HG02759 (cell line): ENCODE data around the gene TAC3.

Source experiments
- ATAC-seq: cut with Tn5 transposase; IDR thresholded peaks from one replicate; pipeline ENCODE4 v1.9.1; 2021; ENCODE audit warnings: mild to moderate bottlenecking, moderate library complexity; ENCODE audit not compliant: unreplicated experiment

The TAC3 gene

GRCh38 chr12:57005980-57006808, 10.1 kb downstream of the TAC3 start, which contains the start of gene ZBTB39:
Gene ZBTB39 (minus strand): TSS chr12:57006546. CDS start chr12:57004917, 1,629 bp downstream.
- peak; percentile 85 for ATAC-seq

DNA sequence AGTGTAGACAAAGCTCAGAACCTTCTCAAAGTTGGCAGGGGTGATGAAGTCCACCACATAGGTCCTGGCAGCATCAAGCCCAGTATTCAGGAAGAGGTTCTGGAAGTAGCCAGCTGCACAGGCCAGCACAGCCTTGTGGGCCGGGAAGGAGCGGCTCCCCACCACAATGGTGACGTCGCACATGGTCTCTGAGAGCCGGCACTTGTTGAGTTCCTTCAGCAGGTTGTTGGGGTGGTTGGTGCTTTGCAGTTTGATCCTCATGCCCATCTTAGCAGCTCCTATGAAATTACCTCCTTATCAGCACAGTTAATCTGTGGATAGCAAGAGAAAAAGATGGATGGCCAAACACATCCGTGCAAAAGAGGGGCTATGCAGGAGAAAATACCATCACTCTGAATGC, 11.7 kb downstream of the TAC3 start:
- ATAC-seq = no peak

- no peak for ATAC-seq
These were observed 12.9 kb downstream of the TAC3 start for GRCh38 chr12:57003395-57003794.

- ATAC-seq = no peak
These were observed 14.9 kb downstream of the TAC3 start for GRCh38 chr12:57001448-57001906.

- no peak for ATAC-seq
These were observed 15.9 kb downstream of the TAC3 start for GRCh38 chr12:57000393-57000792.

GRCh38 chr12:56999456-56999855, 16.9 kb downstream of the TAC3 start:
- ATAC-seq = no peak

DNA sequence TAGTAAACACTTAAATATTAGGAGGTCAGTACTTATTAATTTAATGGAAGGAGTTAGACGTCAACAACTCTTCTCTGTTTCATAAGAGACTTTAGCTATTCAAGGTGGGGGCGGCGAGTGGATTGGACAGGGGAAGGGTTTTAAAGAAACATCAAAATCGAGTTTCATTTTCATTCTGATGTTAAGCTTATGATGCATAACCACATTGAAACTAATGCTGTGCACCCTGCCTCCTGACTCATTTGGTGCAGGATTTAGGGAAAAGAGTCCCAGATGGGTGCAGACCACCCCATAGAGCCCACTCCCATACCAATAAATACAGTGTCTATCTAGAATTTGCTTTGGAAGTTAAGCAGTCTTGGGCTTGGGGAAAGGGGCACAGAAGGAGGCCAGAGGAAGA, 17.3 kb downstream of the TAC3 start:
- peak; percentile 84 for ATAC-seq

GRCh38 chr12:56998316-56998715, 18.0 kb downstream of the TAC3 start:
- ATAC-seq = no peak

GRCh38 chr12:56996793-56997545, 19.4 kb downstream of the TAC3 start:
- no peak for ATAC-seq

- ATAC-seq = no peak
These were observed 20.3 kb downstream of the TAC3 start for GRCh38 chr12:56995930-56996496.

DNA sequence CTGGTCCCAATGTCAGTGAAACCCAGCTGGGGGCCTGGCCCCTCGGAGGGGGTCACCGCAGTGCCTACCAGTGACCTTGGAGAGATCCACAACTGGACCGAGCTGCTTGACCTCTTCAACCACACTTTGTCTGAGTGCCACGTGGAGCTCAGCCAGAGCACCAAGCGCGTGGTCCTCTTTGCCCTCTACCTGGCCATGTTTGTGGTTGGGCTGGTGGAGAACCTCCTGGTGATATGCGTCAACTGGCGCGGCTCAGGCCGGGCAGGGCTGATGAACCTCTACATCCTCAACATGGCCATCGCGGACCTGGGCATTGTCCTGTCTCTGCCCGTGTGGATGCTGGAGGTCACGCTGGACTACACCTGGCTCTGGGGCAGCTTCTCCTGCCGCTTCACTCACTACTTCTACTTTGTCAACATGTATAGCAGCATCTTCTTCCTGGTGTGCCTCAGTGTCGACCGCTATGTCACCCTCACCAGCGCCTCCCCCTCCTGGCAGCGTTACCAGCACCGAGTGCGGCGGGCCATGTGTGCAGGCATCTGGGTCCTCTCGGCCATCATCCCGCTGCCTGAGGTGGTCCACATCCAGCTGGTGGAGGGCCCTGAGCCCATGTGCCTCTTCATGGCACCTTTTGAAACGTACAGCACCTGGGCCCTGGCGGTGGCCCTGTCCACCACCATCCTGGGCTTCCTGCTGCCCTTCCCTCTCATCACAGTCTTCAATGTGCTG, 21.0 kb downstream of the TAC3 start:
- ATAC-seq = no peak

GRCh38 chr12:56994231-56994746, 22.0 kb downstream of the TAC3 start:
- ATAC-seq = no peak

DNA sequence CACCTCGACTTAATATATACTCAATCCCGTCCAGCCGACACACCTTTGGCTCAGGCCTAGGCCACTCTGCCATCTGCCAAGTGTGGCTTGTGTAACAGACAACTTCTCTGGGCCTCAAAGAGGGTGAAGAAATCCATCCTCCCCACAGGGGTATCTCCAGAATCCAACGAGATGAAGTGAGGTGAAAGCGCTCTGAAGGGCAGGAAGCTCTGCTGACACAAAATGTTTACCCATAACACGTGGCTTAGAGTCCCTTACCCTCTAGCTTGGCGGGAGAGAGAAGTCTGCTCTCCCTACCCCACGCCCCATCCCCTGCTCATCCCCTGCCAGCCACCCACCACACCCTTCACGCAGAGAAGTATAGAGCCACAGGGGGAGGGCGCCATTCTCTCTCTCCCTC, 23.0 kb downstream of the TAC3 start:
- no peak for ATAC-seq

GRCh38 chr12:56991319-56992246, 24.7 kb downstream of the TAC3 start:
- ATAC-seq = no peak

DNA sequence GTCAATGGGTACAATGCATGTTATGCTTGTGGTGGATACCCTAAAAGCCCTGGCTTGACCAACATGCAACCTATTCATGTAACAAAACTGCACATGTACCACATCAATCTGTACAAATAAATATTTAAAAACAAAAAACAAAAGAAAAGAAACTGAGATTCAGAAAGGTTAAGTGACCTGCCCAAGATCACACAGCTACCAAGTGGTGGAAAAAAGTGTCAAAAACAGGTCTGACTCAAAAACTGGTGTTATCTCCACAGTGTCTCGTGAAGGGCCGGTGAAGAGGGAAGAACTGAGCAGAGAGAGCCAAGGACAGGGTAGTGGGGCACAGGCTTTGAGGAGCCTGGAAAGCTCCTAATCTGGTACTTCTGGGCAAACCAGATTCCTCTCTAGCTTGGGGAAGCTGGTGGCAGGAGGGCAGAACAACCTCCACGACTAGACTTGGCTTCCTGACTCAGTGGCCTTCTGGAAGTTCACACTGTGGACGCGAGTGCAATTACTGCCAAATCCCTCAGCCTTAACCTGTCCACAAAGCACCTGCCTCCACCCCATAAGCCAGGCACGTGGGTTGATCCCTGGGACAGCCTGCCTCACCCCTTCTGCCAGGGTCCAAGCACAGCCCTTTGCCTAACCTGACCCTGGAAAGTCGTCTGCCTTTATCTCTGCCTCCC, 25.5 kb downstream of the TAC3 start:
- no peak for ATAC-seq

GRCh38 chr12:56989861-56990610, 26.3 kb downstream of the TAC3 start:
- ATAC-seq = no peak

DNA sequence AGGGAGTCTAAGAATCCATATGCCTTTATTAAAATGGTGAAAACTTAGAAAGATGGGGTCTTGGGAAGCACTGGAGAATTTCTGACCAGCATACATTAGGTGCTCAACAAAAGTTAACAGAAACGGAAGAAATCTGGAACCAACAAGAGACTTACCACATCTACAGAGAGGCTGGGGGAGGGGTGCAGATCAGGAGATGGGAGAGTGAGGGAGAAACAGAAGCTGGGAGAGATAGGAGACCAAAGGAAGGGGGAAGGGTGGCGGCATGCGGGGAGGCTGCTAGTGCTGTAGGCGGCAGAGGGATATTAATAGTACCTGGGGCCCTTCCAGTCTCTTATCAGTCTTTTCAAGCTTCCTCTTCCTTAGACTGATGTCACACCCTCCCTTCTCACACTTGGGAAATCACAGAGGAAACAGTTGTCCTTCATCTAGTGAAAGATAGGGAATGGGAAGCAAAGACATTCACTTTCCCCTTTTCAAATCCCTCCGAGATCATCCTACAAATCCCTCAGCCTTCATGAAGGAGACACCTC, 28.1 kb downstream of the TAC3 start:
- ATAC-seq = no peak

DNA sequence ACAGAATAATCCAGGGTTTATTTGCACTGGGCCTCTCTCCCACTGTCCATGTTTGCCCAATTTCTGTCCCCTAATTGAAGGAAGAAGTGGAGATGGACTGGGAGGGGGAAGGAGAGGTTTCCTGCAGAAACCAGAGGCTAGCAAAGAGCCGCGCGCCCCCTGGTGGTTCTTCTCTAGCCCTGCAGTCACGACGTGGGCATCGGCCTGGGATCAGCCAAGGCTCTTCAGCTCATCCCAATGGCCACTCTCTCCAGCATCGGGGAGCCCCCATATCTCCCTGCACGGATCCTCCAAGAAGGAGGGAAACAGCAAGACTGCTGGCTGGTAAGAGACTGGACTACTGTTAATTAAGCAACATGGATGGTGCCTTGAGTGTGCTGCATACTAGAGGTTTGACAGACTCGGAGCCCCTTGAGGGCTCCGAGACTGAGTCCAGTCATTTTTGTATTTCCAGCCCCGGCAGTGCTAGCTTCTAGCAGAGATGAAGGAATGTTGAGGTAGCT, 28.7 kb downstream of the TAC3 start:
- ATAC-seq = peak; percentile 59
